ENCODE results near the gene SLFN14. TPM values are rescaled to one million over a fixed set of nuclear protein-coding genes. Genes with fewer than 3 reads are reported as not detected.
A peak's percentile ranks its signal among the peaks of the same experiment; 100 is the strongest.
"Not testable (repeated sequence)": the region's sequence is repeated elsewhere in the genome, so short reads cannot be mapped to it uniquely, and the experiment has no call there.

Gene SLFN14
- total RNA-seq, 2 experiments from 2014 or later: not detected

DNA sequence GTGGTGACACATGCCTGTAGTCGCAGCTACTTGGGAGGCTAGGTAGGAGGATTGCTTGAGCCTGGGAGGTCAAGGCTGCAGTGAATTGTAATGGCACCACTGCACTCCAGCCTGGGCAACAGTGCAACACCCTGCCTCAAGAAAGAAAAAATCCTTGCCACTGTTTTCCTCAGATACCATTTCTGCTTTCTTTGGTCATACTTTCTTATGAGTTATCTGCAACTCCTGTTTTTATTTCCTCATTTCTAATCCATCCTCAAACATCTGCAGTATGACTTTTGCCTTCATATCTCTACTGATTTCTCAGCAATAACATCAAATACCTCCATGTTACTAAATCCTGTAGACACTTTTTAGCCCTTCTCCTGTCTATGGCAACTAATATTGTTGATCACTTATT, 23.4 kb upstream of the SLFN14 start:
- ChIA-PET CTCF (no interaction called here), POLR2A (no interaction called here)
- H3K27me3 Mint-ChIP-seq: peaks cover 11% of the 10 kb centered on the region
- no peaks in the 10 kb centered on the region for H3K9me3 Mint-ChIP-seq
- DNase-seq: no peak
- peaks cover 25% of the 10 kb centered on the region for H3K4me1 Mint-ChIP-seq
- no peak overlapping the region for H3K4me3 Mint-ChIP-seq
- no peak overlapping the region for H3K27ac Mint-ChIP-seq
- peaks cover 5% of the 10 kb centered on the region for H3K36me3 Mint-ChIP-seq (ENCODE audit: low read depth)

- CTCF ChIA-PET: interaction anchor here (0.8 to 2.4 kb wide), 13 partner anchors 8 to 230 kb away, joined by 3 to 13 read pairs (median 5); partner anchors contain the start of genes AP2B1, SLFN12L, SLFN14 and TAF15
- peaks cover 4% of the 10 kb centered on the region for H3K27me3 Mint-ChIP-seq
- POLR2A ChIA-PET: interaction anchor here (0.8 to 6.3 kb wide), 26 partner anchors 10 to 557 kb away, joined by 3 to 166 read pairs (median 5); partner anchors contain the start of genes AP2B1, NLE1, RAD51D and SLFN11
- peaks cover 12% of the 10 kb centered on the region for H3K36me3 Mint-ChIP-seq (ENCODE audit: low read depth)
- peaks cover 29% of the 10 kb centered on the region for H3K4me1 Mint-ChIP-seq
- H3K9me3 Mint-ChIP-seq: no peaks in the 10 kb centered on the region
- H3K27ac Mint-ChIP-seq: peak overlapping the region; percentile 94
- DNase-seq: no peak
- peak overlapping the region; percentile 94 for H3K4me3 Mint-ChIP-seq
Observed at GRCh38 chr17:35578929-35579432, 18.4 kb upstream of the SLFN14 start.

GRCh38 chr17:35578197-35578928, 17.7 kb upstream of the SLFN14 start, which contains the start of gene PEX12:
Gene PEX12, minus strand, starts transcription at chr17:35578571. Its CDS starts 550 bp downstream, at chr17:35578021.
- DNase-seq: peak; percentile 91
- H3K36me3 Mint-ChIP-seq (ENCODE audit: low read depth): peaks cover 12% of the 10 kb centered on the region
- peaks cover under 1% of the 10 kb centered on the region for H3K27me3 Mint-ChIP-seq
- H3K27ac Mint-ChIP-seq: peak within 1 kb of the TSS; percentile 94
- H3K4me3 Mint-ChIP-seq: peak within 1 kb of the TSS; percentile 94
- POLR2A ChIA-PET: interaction anchor here (0.7 to 6.3 kb wide), 30 partner anchors 10 to 556 kb away, joined by 3 to 166 read pairs (median 5); partner anchors contain the start of genes AP2B1, NLE1, RAD51D and RFFL
- peaks cover 29% of the 10 kb centered on the region for H3K4me1 Mint-ChIP-seq
- CTCF ChIA-PET: interaction anchor here (0.8 to 2.4 kb wide), 14 partner anchors 8 to 230 kb away, joined by 3 to 13 read pairs (median 5); partner anchors contain the start of genes AP2B1, SLFN12L, SLFN14 and TAF15
- no peaks in the 10 kb centered on the region for H3K9me3 Mint-ChIP-seq

DNA sequence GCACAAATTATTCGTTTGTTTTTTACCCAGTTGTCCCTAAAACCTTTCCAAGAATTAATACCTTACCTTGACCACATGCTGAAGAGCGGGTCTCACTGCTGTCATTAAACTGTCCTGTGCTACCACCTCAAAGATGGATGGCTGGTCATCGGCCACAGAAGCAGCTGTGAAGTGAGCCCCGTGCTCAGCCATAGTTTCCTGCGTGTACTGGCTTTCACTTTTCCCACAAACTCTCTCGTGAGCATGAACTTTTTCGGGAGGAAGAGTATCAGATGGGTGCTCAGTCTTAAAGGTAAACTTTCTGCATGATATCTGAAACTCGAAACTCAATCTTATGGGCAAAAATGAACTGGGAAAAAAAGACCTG, 17.2 kb upstream of the SLFN14 start:
- Mint-ChIP-seq H3K9me3 (no peaks in the 10 kb centered on the region), H3K4me3 (peak overlapping the region; percentile 94), H3K4me1 (peaks cover 29% of the 10 kb centered on the region), H3K27me3 (no peaks in the 10 kb centered on the region), H3K27ac (peak overlapping the region; percentile 94), H3K36me3 (ENCODE audit: low read depth) (peaks cover 12% of the 10 kb centered on the region)
- POLR2A ChIA-PET: interaction anchor here (0.7 to 6.3 kb wide), 21 partner anchors 10 to 514 kb away, joined by 3 to 166 read pairs (median 8); partner anchors contain the start of genes AP2B1, RFFL, SLFN11 and SLFN12L
- CTCF ChIA-PET: interaction anchor here (0.6 to 2.4 kb wide), 9 partner anchors 7 to 246 kb away, joined by 3 to 13 read pairs (median 6); partner anchors contain the start of genes AP2B1, SLFN14 and TAF15
- no peak for DNase-seq

DNA sequence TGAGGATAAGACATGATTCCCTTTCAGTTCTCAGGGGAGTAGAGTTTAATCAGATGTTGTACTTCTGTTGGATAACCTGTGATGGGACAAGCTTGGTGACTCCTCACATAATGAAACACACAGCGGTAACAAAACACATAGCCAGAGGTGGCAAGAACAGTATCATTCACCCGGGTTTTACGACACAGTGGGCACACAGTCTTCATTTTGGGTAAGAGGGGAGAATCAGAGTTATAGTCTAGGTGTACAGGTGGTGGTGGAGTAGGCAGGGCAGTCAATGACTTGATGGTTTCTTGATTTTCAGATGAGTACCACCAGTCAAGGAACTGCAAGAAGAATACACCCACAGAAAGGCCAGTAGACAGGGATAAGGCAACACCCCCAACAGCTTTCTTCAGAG, 15.1 kb upstream of the SLFN14 start:
- Mint-ChIP-seq H3K9me3 (no peaks in the 10 kb centered on the region), H3K4me3 (no peak overlapping the region), H3K27me3 (no peaks in the 10 kb centered on the region), H3K27ac (no peak overlapping the region), H3K4me1 (peaks cover 29% of the 10 kb centered on the region), H3K36me3 (ENCODE audit: low read depth) (peaks cover 12% of the 10 kb centered on the region)
- DNase-seq: no peak
- CTCF ChIA-PET: interaction anchor here (1.0 to 1.4 kb wide), 3 partner anchors 10 to 36 kb away, joined by 3 read pairs; no protein-coding TSS in a partner anchor
- POLR2A ChIA-PET: interaction anchor here (0.7 to 6.3 kb wide), 2 partner anchors 13 to 495 kb away, joined by 3 to 166 read pairs; partner anchors contain the start of gene AP2B1

GRCh38 chr17:35569405-35569804, 8.8 kb upstream of the SLFN14 start:
- Mint-ChIP-seq H3K27ac (peak overlapping the region; percentile 16), H3K4me1 (peaks cover 28% of the 10 kb centered on the region), H3K36me3 (ENCODE audit: low read depth) (peaks cover 8% of the 10 kb centered on the region), H3K9me3 (no peaks in the 10 kb centered on the region), H3K27me3 (peaks cover 4% of the 10 kb centered on the region), H3K4me3 (peak overlapping the region; percentile 76)
- CTCF ChIA-PET: interaction anchor here (1.7 kb wide), 1 partner anchor 25 kb away, joined by 3 read pairs; no protein-coding TSS in a partner anchor
- DNase-seq: no peak
- POLR2A ChIA-PET: interaction anchor here (1.9 to 3.2 kb wide), 4 partner anchors 9 to 32 kb away, joined by 7 to 49 read pairs (median 16); partner anchors contain the start of genes AP2B1, PEX12 and SLFN12L

DNA sequence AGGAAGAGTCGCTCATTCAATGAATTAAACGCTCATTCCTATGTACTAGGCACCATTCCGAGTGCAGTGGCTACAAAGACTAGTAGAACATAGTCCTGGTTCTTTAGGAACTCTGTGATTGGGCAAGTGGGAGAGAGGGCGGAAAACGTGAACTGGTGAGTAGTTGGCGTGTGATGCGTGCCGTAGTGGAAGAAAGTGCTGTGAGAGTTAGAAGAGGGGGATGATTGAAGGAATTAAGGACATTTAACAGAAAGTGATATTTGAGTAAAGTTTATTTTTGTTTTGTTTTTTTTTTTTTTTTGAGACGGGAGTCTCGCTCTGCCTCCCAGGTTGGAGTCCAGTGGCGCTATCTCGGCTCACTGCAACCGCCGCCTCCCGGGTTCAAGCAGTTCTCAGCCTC, 7.9 kb upstream of the SLFN14 start:
- H3K4me3 Mint-ChIP-seq: peak overlapping the region; percentile 76
- peaks cover 28% of the 10 kb centered on the region for H3K4me1 Mint-ChIP-seq
- peaks cover 7% of the 10 kb centered on the region for H3K36me3 Mint-ChIP-seq (ENCODE audit: low read depth)
- POLR2A ChIA-PET: interaction anchor here (0.6 to 3.2 kb wide), 11 partner anchors 9 to 427 kb away, joined by 3 to 49 read pairs (median 7); partner anchors contain the start of genes AP2B1, PEX12 and SLFN12L
- CTCF ChIA-PET: interaction anchor here (0.8 to 1.7 kb wide), 5 partner anchors 20 to 328 kb away, joined by 3 to 4 read pairs (median 3); no protein-coding TSS in a partner anchor
- H3K27me3 Mint-ChIP-seq: peaks cover 10% of the 10 kb centered on the region
- peak overlapping the region; percentile 78 for H3K27ac Mint-ChIP-seq
- no peaks in the 10 kb centered on the region for H3K9me3 Mint-ChIP-seq
- DNase-seq: peak; percentile 39

DNA sequence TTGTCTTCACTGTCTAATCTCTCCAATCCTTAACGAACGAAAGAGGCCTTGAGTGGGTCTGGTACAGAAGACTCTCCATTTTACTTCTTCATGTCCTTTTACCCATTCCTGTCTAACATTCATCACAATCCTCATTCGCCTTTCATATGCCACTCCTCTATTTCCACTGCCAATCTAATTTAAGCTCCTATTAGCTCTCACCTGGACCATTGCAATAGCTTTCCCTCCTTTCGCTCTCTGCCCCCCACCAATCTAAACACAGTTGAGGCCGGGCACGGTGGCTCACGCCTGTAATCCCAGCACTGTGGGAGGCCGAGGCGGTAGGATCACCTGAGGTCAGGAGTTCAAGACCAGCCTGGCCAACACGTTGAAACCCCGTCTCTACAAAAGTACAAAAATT, 6.3 kb upstream of the SLFN14 start:
- no peak overlapping the region for H3K27ac Mint-ChIP-seq
- ChIA-PET POLR2A (interaction anchor here (1.2 to 3.2 kb wide), 6 partner anchors 11 to 353 kb away, joined by 3 to 49 read pairs (median 8); partner anchors contain the start of genes PEX12 and SLFN12L), CTCF (interaction anchor here (1.7 kb wide), 1 partner anchor 326 kb away, joined by 4 read pairs; no protein-coding TSS in a partner anchor)
- H3K9me3 Mint-ChIP-seq: no peaks in the 10 kb centered on the region
- H3K36me3 Mint-ChIP-seq (ENCODE audit: low read depth): peaks cover 7% of the 10 kb centered on the region
- peaks cover 11% of the 10 kb centered on the region for H3K27me3 Mint-ChIP-seq
- no peak for DNase-seq
- H3K4me1 Mint-ChIP-seq: peaks cover 28% of the 10 kb centered on the region
- peak overlapping the region; percentile 76 for H3K4me3 Mint-ChIP-seq

DNA sequence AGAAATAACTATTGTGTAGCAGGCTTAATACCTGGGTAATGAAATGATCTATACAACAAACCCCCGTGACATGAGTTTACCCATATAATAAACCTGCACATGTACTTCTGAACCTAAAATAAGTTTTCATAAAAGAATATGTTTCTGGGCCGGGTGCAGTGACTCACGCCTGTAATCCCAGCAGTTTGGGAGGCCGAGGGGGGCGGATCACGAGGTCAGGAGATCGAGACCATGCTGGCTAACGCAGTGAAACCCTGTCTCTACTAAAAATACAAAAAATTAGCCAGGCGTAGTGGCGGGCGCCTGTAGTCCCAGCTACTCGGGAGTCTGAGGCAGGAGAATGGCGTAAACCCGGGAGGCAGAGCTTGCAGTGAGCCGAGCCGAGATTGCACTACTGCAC, 2.6 kb upstream of the SLFN14 start:
- H3K4me1 Mint-ChIP-seq; H3K4me3 Mint-ChIP-seq; H3K9me3 Mint-ChIP-seq; H3K27ac Mint-ChIP-seq; DNase-seq; H3K36me3 Mint-ChIP-seq (ENCODE audit: low read depth): not testable (repeated sequence)
- CTCF ChIA-PET: interaction anchor here (0.6 to 1.4 kb wide), 3 partner anchors 14 to 249 kb away, joined by 3 to 4 read pairs (median 3); no protein-coding TSS in a partner anchor
- POLR2A ChIA-PET: interaction anchor here (0.7 to 3.0 kb wide), 3 partner anchors 15 to 25 kb away, joined by 3 to 10 read pairs (median 3); partner anchors contain the start of gene PEX12
- peaks cover 30% of the 10 kb centered on the region for H3K27me3 Mint-ChIP-seq

DNA sequence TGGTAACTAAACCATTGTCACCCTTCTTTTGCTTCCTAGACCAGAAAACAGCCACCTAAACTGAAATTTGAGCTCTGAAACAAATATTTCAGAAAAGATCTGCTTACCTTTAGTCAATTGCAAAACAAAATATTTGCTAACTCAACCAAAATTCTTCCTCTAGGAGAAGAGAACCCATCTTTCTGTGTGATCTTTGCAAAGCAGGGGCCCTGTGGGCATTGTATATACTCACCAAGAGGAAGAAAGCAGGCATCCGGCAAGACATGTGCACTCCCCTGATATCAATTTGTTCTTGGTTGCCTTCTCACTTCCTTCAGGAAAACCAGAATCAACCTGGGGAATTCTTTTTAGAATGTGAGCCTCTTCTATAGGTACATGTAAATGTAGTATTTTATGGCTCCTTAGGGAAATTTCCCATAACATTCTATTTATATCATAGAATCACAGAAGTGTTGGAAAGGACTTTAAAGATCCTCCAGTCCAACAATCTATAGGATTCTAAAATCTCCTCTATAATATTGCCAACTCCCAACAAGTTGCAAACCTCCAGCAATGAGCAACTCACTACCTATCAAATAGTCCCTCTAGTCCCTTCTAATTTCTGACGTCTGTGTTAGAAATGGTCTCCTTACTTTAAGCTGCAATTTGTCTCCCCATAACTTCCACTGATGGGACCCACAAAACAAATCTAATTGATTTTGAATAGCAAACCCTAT, 966 bp downstream of the SLFN14 start:
- POLR2A ChIA-PET: interaction anchor here (1.2 kb wide), 1 partner anchor 9 kb away, joined by 3 read pairs; no protein-coding TSS in a partner anchor
- DNase-seq: no peak
- Mint-ChIP-seq H3K4me3 (no peak overlapping the region), H3K9me3 (no peaks in the 10 kb centered on the region), H3K4me1 (peaks cover 1% of the 10 kb centered on the region), H3K27ac (no peak overlapping the region), H3K36me3 (ENCODE audit: low read depth) (no peaks in the 10 kb centered on the region), H3K27me3 (peaks cover 36% of the 10 kb centered on the region)
- CTCF ChIA-PET: interaction anchor here (1.5 kb wide), 1 partner anchor 19 kb away, joined by 3 read pairs; the partner anchor contains the start of gene PEX12

DNA sequence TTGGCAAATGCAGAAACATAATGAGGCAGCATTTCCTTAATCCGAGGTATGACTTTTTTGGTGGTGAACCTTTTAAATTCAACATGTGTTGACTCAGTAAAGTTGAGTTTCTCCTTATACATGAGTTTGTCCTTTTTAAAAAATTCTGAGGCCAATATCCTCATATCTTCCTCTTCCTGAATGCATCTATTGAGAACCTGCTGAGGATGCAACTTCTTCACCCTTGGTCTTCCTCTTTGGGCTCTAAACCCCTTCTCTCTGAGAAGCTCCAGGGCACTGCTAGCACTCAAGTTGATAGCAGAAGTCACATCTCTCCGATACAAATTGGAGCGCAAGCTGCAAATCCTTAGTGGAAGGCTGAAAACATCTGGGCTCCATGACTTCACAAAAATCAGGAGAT, 3.3 kb downstream of the SLFN14 start:
- no peak overlapping the region for H3K4me3 Mint-ChIP-seq
- peaks cover 1% of the 10 kb centered on the region for H3K4me1 Mint-ChIP-seq
- CTCF ChIA-PET: no interaction called here
- H3K9me3 Mint-ChIP-seq: no peaks in the 10 kb centered on the region
- H3K36me3 Mint-ChIP-seq (ENCODE audit: low read depth): no peaks in the 10 kb centered on the region
- DNase-seq: no peak
- H3K27ac Mint-ChIP-seq: no peak overlapping the region
- peaks cover 29% of the 10 kb centered on the region for H3K27me3 Mint-ChIP-seq
- POLR2A ChIA-PET: interaction anchor here (1.1 kb wide), 1 partner anchor 21 kb away, joined by 3 read pairs; the partner anchor contains the start of gene PEX12

DNA sequence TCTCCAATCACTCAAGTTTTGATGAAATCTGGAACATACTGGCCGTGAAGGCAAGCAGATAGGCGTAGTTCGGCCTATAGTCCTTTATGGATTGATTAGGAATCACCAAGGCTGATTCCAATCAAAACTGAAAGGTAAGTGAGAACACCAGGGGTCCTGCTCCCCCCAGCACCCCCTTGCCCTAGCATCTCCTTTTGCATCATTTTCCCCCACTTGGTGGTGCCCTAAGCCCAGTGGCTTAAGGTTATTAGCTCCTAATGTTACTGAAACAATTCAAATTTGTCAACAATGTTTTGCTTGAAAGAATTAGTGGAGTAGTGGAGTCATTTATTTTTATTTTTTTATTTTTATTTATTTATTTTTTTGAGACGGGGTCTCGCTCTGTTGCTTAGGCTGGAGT, 4.9 kb downstream of the SLFN14 start:
- Mint-ChIP-seq H3K27ac (no peak overlapping the region), H3K4me1 (peaks cover under 1% of the 10 kb centered on the region), H3K9me3 (no peaks in the 10 kb centered on the region), H3K36me3 (ENCODE audit: low read depth) (no peaks in the 10 kb centered on the region), H3K4me3 (no peak overlapping the region), H3K27me3 (peaks cover 27% of the 10 kb centered on the region)
- CTCF ChIA-PET: interaction anchor here (0.6 to 1.8 kb wide), 6 partner anchors 11 to 192 kb away, joined by 3 to 6 read pairs (median 4); no protein-coding TSS in a partner anchor
- POLR2A ChIA-PET: no interaction called here
- DNase-seq: no peak

All from activated CD4-positive, alpha-beta memory T cell treated with anti-CD3 and anti-CD28 coated beads, Interleukin-2, amount 10 ng/mL, durations not matched to agents 7 days and 5 days (primary cell).